GM12891 (cell line): ENCODE data around the gene PLXNB1.

Experiments
- POLR2A ChIP-seq: IDR thresholded peaks from 2 replicates; pipeline ENCODE4 v1.6.1; 2011; ENCODE audit warnings: low read depth, low read length, control low read depth
- POLR2AphosphoS5 ChIP-seq: IDR thresholded peaks from 2 replicates; pipeline ENCODE4 v1.6.1; 2011; ENCODE audit warnings: low read depth, low read length, control low read depth
- SPI1 ChIP-seq: IDR thresholded peaks from 2 replicates; pipeline ENCODE4 v1.6.1; 2011; ENCODE audit warnings: low read depth, low read length, control low read depth
- TAF1 ChIP-seq: IDR thresholded peaks from 2 replicates; pipeline ENCODE4 v1.6.1; 2011; ENCODE audit warnings: low read depth, low read length, control low read depth

DNA sequence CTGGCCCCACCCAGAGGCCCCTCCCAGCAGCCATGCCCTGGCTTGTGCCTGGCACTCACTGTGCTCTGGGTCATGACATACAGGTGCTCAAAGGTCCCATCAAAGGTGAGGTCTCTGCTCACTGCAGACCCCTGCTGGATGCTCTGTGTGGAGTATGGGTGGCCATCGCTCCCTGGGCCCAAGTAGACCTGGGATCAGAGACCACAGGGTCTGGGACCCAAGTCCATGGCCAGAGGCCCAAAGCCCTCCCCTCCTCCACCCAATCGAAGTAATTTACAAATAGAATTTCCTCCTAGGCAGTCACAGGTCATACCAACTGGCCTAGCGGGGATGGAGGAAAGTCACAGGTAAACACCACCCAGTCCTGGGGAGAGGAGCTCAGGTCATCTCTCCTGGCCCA lies 7.6 kb downstream of the PLXNB1 start:
- TF ChIP-seq POLR2A (no peak), POLR2AphosphoS5 (no peak), TAF1 (no peak), SPI1 (no peak)
